GM19193 (cell line): Measurements from ENCODE around the gene SLC22A7.

ENCODE experiments used
- POLR2A ChIP-seq: IDR thresholded peaks from 4 replicates; pipeline ENCODE4 v1.6.1; 2011; ENCODE audit not compliant: insufficient read depth, insufficient read length; ENCODE audit errors: extremely low read depth

SLC22A7 gene

GRCh38 chr6:43299338-43300293 lies 1.6 kb downstream of the SLC22A7 start:
- no peak for TF ChIP-seq POLR2A

- TF ChIP-seq POLR2A = no peak
These were observed 3.2 kb downstream of the SLC22A7 start for GRCh38 chr6:43301081-43301870.

- TF ChIP-seq POLR2A = no peak
These were observed 4.1 kb downstream of the SLC22A7 start for GRCh38 chr6:43302126-43302525.

- TF ChIP-seq POLR2A = no peak
These were observed 5.8 kb downstream of the SLC22A7 start for GRCh38 chr6:43303751-43304331.

- TF ChIP-seq POLR2A = no peak
These were observed 6.3 kb downstream of the SLC22A7 start for GRCh38 chr6:43304361-43304760.

- TF ChIP-seq POLR2A = no peak
These were observed 6.8 kb downstream of the SLC22A7 start for GRCh38 chr6:43304882-43305281.

GRCh38 chr6:43306086-43306485 lies 8.0 kb downstream of the SLC22A7 start:
- TF ChIP-seq POLR2A = no peak

GRCh38 chr6:43307451-43308100 lies 9.5 kb downstream of the SLC22A7 start:
- TF ChIP-seq POLR2A = no peak

- peak; percentile 46 for TF ChIP-seq POLR2A
These were observed 10.3 kb downstream of the SLC22A7 start, which contains the start of gene CRIP3 for GRCh38 chr6:43308101-43308989. TSS of gene CRIP3 (minus strand) at chr6:43308826. CDS start at chr6:43308792, 34 bp downstream.

- TF ChIP-seq POLR2A = no peak
These were observed 11.0 kb downstream of the SLC22A7 start for GRCh38 chr6:43308990-43309477.

- TF ChIP-seq POLR2A = no peak
These were observed 12.1 kb downstream of the SLC22A7 start for GRCh38 chr6:43310134-43310533.

- TF ChIP-seq POLR2A = no peak
These were observed 12.6 kb downstream of the SLC22A7 start for GRCh38 chr6:43310624-43311023.

- no peak for TF ChIP-seq POLR2A
These were observed 13.6 kb downstream of the SLC22A7 start for GRCh38 chr6:43311666-43312065.
